WTC11 (cell line): ENCODE data around the gene FCER1G. TPM values are rescaled to one million over a fixed set of nuclear protein-coding genes. Genes with fewer than 3 reads are reported as not detected.
A peak's percentile ranks its signal among the peaks of the same experiment; 100 is the strongest.

Experiments
- ATAC-seq: fragments of 200-7000 bp; cut with Tn5 transposase; 2 replicates; pipeline ENCODE4 v1.10.0; 2021; ENCODE audit warnings: mild to moderate bottlenecking, moderate library complexity
- CTCF ChIA-PET: fragments of 300-600 bp; sonication (Branson Sonifier 250); formaldehyde crosslinking; loops from one replicate; lab custom pipeline; 2021; ENCODE audit warnings: antibody characterized with exemption; lab: Charles Lee
- POLR2A ChIA-PET: fragments of 350-600 bp; sonication (Branson Sonifier 250); formaldehyde crosslinking; loops from one replicate; lab custom pipeline; 2021; ENCODE audit warnings: antibody characterized with exemption; lab: Charles Lee
- DNase-seq: peaks from one replicate; pipeline ENCODE4 v3.0.0; 2021; ENCODE audit warnings: low spot score
- H3K27ac Mint-ChIP-seq: 2 replicates; pipeline ENCODE4 v1.8.0; 2021; ENCODE audit warnings: mixed read lengths
- H3K27me3 Mint-ChIP-seq: 2 replicates; pipeline ENCODE4 v1.8.0; 2021; ENCODE audit warnings: low read depth, mild to moderate bottlenecking, moderate library complexity, mixed read lengths
- H3K36me3 Mint-ChIP-seq: 2 replicates; pipeline ENCODE4 v1.8.0; 2021; ENCODE audit warnings: mixed read lengths
- H3K4me1 Mint-ChIP-seq: 2 replicates; pipeline ENCODE4 v1.8.0; 2022; ENCODE audit warnings: mixed read lengths
- H3K4me3 Mint-ChIP-seq: 2 replicates; pipeline ENCODE4 v1.8.0; 2021; ENCODE audit warnings: mild to moderate bottlenecking, moderate library complexity, mixed read lengths
- H3K9me3 Mint-ChIP-seq: 2 replicates; pipeline ENCODE4 v1.8.0; 2021; ENCODE audit warnings: mixed read lengths
- ARID4B ChIP-seq: sonication (generic); formaldehyde crosslinking; IDR thresholded peaks from 2 replicates; pipeline ENCODE4 v1.8.0; 2023; ENCODE audit warnings: missing genetic modification reagents, mild to moderate bottlenecking, borderline replicate concordance
- CREM ChIP-seq: sonication (generic); formaldehyde crosslinking; IDR thresholded peaks from 2 replicates; pipeline ENCODE4 v1.8.1; 2022; ENCODE audit warnings: mild to moderate bottlenecking, missing genetic modification reagents, moderate library complexity
- E2F5 ChIP-seq: sonication (generic); formaldehyde crosslinking; IDR thresholded peaks from 2 replicates; pipeline ENCODE4 v1.8.1; 2022; ENCODE audit warnings: mild to moderate bottlenecking, moderate library complexity, missing genetic modification reagents
- ELF4 ChIP-seq: sonication (generic); formaldehyde crosslinking; IDR thresholded peaks from 2 replicates; pipeline ENCODE4 v1.8.1; 2022; ENCODE audit warnings: low read depth, mild to moderate bottlenecking, moderate library complexity, missing genetic modification reagents
- EMX1 ChIP-seq: fragments of 250-450 bp; sonication (Bioruptor Pico); IDR thresholded peaks from 2 replicates; pipeline ENCODE4 v1.8.0; 2021; ENCODE audit warnings: mild to moderate bottlenecking
- FOXK1 ChIP-seq: sonication (generic); formaldehyde crosslinking; IDR thresholded peaks from 2 replicates; pipeline ENCODE4 v1.8.0; 2022; ENCODE audit warnings: mild to moderate bottlenecking, moderate library complexity, missing genetic modification reagents
- GRHL2 ChIP-seq: fragments of 250-450 bp; sonication (Bioruptor Pico); IDR thresholded peaks from 2 replicates; pipeline ENCODE4 v1.8.0; 2022; ENCODE audit warnings: mild to moderate bottlenecking, moderate library complexity; ENCODE audit not compliant: insufficient replicate concordance, severe bottlenecking
- JAZF1 ChIP-seq: fragments of 250-450 bp; sonication (Bioruptor Pico); IDR thresholded peaks from 2 replicates; pipeline ENCODE4 v1.9.0; 2021; ENCODE audit warnings: moderate library complexity, mild to moderate bottlenecking, inconsistent platforms
- MYBL2 ChIP-seq: sonication (generic); formaldehyde crosslinking; IDR thresholded peaks from 2 replicates; pipeline ENCODE4 v1.8.1; 2023; ENCODE audit warnings: mild to moderate bottlenecking, moderate library complexity, missing genetic modification reagents
- SMAD3 ChIP-seq: sonication (generic); formaldehyde crosslinking; IDR thresholded peaks from 2 replicates; pipeline ENCODE4 v1.8.0; 2022; ENCODE audit warnings: missing genetic modification reagents, mild to moderate bottlenecking, borderline replicate concordance
- TCF7 ChIP-seq: sonication (generic); formaldehyde crosslinking; IDR thresholded peaks from 2 replicates; pipeline ENCODE4 v1.8.0; 2022; ENCODE audit warnings: mild to moderate bottlenecking, low read depth, missing genetic modification reagents, moderate library complexity
- TP53 ChIP-seq: sonication (generic); formaldehyde crosslinking; IDR thresholded peaks from 2 replicates; pipeline ENCODE4 v1.8.1; 2023; ENCODE audit warnings: mild to moderate bottlenecking, missing genetic modification reagents
- USF2 ChIP-seq: sonication (generic); formaldehyde crosslinking; IDR thresholded peaks from 2 replicates; pipeline ENCODE4 v1.8.1; 2023; ENCODE audit warnings: mild to moderate bottlenecking, missing genetic modification reagents, moderate library complexity
- ZMAT4 ChIP-seq: fragments of 250-450 bp; sonication (Bioruptor Pico); IDR thresholded peaks from 2 replicates; pipeline ENCODE4 v1.9.0; 2021; ENCODE audit warnings: mild to moderate bottlenecking
- ZNF121 ChIP-seq: sonication (generic); formaldehyde crosslinking; IDR thresholded peaks from 2 replicates; pipeline ENCODE4 v1.8.0; 2023; ENCODE audit warnings: missing genetic modification reagents
- ZNF232 ChIP-seq: sonication (generic); formaldehyde crosslinking; IDR thresholded peaks from 2 replicates; pipeline ENCODE4 v1.8.0; 2022; ENCODE audit warnings: mild to moderate bottlenecking, missing genetic modification reagents
- ZNF532 ChIP-seq: fragments of 250-450 bp; sonication (Bioruptor Pico); IDR thresholded peaks from 2 replicates; pipeline ENCODE4 v1.9.0; 2021; ENCODE audit warnings: mild to moderate bottlenecking, borderline replicate concordance
- total RNA-seq: library from RNA; stranded (reverse); gene quantifications from 3 replicates; pipeline ENCODE4 v1.2.3, GENCODE V29; 2021
- TF ChIP-seq, protein P1 (sequence below): sonication (generic); formaldehyde crosslinking; IDR thresholded peaks from 2 replicates; pipeline ENCODE4 v1.8.0; 2022; ENCODE audit warnings: mild to moderate bottlenecking, missing genetic modification reagents
- TF ChIP-seq, protein P2 (sequence below): sonication (generic); formaldehyde crosslinking; IDR thresholded peaks from 2 replicates; pipeline ENCODE4 v1.8.1; 2023; ENCODE audit warnings: mild to moderate bottlenecking, missing genetic modification reagents
- TF ChIP-seq, protein P3 (sequence below): fragments of 250-450 bp; sonication (Bioruptor Pico); conservative IDR thresholded peaks from 2 replicates; pipeline ENCODE4 v1.9.0; 2021; ENCODE audit warnings: mild to moderate bottlenecking

FCER1G gene
- total RNA-seq, 1 experiment from 2014 or later, result 0.85 TPM

DNA sequence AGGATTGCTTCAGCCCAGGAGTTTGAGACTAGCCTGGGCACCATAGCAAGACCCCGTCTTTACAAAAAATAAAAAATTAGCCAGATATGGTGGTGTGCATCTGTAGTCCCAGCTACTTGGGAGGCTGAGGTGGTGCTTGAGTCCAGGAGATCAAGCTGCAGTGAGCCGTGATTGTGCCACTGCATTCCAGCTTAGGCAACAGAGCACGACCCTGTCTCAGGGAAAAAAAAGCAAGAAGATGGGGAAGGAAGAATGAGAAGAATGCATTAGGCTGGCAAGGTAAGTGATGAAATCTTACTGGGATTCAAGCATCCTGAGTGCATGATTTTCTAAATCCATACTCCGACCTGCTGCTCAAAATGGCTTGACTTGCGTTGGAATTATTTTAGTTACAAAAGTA lies 50.2 kb downstream of the FCER1G start:
- Mint-ChIP-seq H3K27me3 (peaks cover 31% of the 10 kb centered on the region), H3K36me3 (no peaks in the 10 kb centered on the region), H3K4me3 (no peak overlapping the region), H3K27ac (no peak overlapping the region), H3K4me1 (peaks cover 24% of the 10 kb centered on the region), H3K9me3 (no peaks in the 10 kb centered on the region)
- TF ChIP-seq ZNF121 (CRISPR knock-in tag) (peak; percentile 13; the same call in 1 of the 2 replicates), SMAD3 (CRISPR knock-in tag) (no peak)
- CTCF ChIA-PET, result interaction anchor here (1.2 to 3.3 kb wide), 3 partner anchors 26 to 40 kb away, joined by 4 to 18 read pairs (median 6); partner anchors contain the start of gene TOMM40L
- ATAC-seq, result no peak
- DNase-seq, result no peak
- POLR2A ChIA-PET, result no interaction called here

DNA sequence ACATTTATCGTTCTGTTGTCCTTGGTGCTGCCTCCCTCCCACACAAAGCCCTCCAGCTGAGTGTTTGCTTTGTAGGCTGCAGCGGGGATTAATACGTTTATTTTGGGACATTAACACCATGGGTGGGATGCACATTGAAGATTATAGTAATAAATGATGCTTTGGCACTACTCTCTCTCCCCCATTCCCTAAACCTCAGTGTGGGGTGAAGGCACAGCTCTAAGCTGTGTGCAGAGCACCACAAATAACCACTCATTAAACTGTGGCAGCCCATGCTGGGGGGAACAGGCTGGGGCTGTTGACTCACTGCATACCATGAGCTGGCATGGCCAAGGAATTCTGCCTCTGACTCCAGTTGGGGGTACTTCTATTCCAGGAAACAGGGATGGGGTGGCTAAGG lies 51.1 kb downstream of the FCER1G start:
- H3K27me3 Mint-ChIP-seq, result peaks cover 22% of the 10 kb centered on the region
- ChIA-PET CTCF (interaction anchor here (0.8 to 3.3 kb wide), 5 partner anchors 25 to 40 kb away, joined by 3 to 18 read pairs (median 4); partner anchors contain the start of gene TOMM40L), POLR2A (no interaction called here)
- H3K27ac Mint-ChIP-seq, result no peak overlapping the region
- H3K36me3 Mint-ChIP-seq, result no peaks in the 10 kb centered on the region
- no peak; the same call in 1 of the 2 replicates for ATAC-seq
- H3K9me3 Mint-ChIP-seq, result no peaks in the 10 kb centered on the region
- DNase-seq, result no peak
- no peak overlapping the region for H3K4me3 Mint-ChIP-seq
- H3K4me1 Mint-ChIP-seq, result peaks cover 15% of the 10 kb centered on the region
- TF ChIP-seq TP53 (CRISPR knock-in tag), result no peak
- TF ChIP-seq CREM, result no peak
- no peak for TF ChIP-seq JAZF1 (CRISPR knock-in tag)
- no peak for TF ChIP-seq GRHL2
- TF ChIP-seq ZMAT4 (CRISPR knock-in tag), result no peak
- TF ChIP-seq ZNF232 (CRISPR knock-in tag), result no peak
- TF ChIP-seq ZNF532 (CRISPR knock-in tag), result no peak
- TF ChIP-seq MYBL2, result no peak
- TF ChIP-seq ARID4B (CRISPR knock-in tag), result no peak
- no peak for TF ChIP-seq ELF4 (CRISPR knock-in tag)
- TF ChIP-seq, protein P1, sequence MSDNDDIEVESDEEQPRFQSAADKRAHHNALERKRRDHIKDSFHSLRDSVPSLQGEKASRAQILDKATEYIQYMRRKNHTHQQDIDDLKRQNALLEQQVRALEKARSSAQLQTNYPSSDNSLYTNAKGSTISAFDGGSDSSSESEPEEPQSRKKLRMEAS (CRISPR knock-in tag), result no peak
- TF ChIP-seq, protein P2, sequence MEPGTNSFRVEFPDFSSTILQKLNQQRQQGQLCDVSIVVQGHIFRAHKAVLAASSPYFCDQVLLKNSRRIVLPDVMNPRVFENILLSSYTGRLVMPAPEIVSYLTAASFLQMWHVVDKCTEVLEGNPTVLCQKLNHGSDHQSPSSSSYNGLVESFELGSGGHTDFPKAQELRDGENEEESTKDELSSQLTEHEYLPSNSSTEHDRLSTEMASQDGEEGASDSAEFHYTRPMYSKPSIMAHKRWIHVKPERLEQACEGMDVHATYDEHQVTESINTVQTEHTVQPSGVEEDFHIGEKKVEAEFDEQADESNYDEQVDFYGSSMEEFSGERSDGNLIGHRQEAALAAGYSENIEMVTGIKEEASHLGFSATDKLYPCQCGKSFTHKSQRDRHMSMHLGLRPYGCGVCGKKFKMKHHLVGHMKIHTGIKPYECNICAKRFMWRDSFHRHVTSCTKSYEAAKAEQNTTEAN, result no peak
- TF ChIP-seq, protein P3, sequence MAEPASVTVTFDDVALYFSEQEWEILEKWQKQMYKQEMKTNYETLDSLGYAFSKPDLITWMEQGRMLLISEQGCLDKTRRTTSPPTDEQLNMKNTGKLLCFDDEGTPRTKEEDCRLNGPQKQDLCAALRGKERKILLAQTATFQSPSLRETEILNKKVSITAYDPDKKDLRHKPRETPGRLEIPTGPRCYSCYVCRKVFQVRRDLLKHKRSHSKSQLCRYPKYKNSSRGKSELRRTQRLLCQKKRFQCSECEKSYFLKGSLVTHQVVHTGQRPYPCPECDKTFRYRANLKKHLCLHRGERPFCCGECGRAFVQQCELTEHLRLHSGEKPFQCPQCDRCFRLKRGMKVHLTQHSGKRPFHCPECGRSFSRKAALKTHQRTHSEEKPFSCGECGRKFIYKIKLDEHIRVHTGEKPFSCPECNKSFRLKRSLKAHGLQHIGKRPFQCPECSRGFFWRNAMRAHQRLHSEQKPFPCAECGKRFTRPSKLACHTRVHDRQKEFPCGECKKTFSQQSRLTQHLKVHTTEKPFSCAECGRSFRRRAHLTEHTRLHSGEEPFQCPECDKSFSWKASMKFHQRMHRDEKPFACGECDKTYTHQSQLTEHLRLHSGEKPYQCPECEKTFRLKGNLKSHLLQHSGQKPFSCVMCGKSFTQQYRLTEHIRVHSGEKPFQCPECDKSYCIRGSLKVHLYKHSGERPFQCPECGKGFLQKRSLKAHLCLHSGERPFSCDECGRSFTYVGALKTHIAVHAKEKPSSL (CRISPR knock-in tag), result no peak
- no peak for TF ChIP-seq E2F5
- no peak for TF ChIP-seq EMX1 (CRISPR knock-in tag)
- no peak for TF ChIP-seq TCF7 (CRISPR knock-in tag)
- no peak for TF ChIP-seq USF2 (CRISPR knock-in tag)
- no peak for TF ChIP-seq FOXK1 (CRISPR knock-in tag)
